Tibial nerve (tissue), 4 donors: ENCODE measurements around the gene JAKMIP1. TPM values are rescaled to one million over a fixed set of nuclear protein-coding genes. Genes with fewer than 3 reads are reported as not detected.

Experiments
- DNase-seq, 2 donors: peaks; one replicate each; pipeline ENCODE4 v3.0.0-alpha.2; 2019; ENCODE audit warnings: low spot score in 2 of 2
- H3K27ac ChIP-seq, 4 donors: fragments of 200-600 bp; sonication (generic) in 3 of 4; one replicate each; pipeline ENCODE4 v1.5.1; 2017 to 2019; ENCODE audit warnings: mild to moderate bottlenecking in 1 of 4
- H3K27me3 ChIP-seq, 2 donors: fragments of 200-600 bp; sonication (generic) in 1 of 2; one replicate each; pipeline versions ENCODE4 v1.5.1 to v1.6.0; 2017 to 2019
- H3K36me3 ChIP-seq, 3 donors: fragments of 200-600 bp; sonication (generic); one replicate each; pipeline ENCODE4 v1.5.1; 2018 to 2019
- H3K4me1 ChIP-seq, 4 donors: fragments of 200-600 bp; sonication (generic) in 3 of 4; one replicate each; pipeline ENCODE4 v1.5.1; 2017 to 2019
- H3K4me3 ChIP-seq, 4 donors: fragments of 200-600 bp; sonication (generic) in 3 of 4; one replicate each; pipeline ENCODE4 v1.5.1; 2017 to 2019; ENCODE audit warnings: mild to moderate bottlenecking in 1 of 4, moderate library complexity in 1 of 4
- H3K9me3 ChIP-seq, 4 donors: fragments of 200-600 bp; sonication (generic) in 3 of 4; one replicate each; pipeline ENCODE4 v1.5.1; 2017 to 2019
- CTCF ChIP-seq, 5 experiments: fragments of 200-600 bp in 3 of 5; fragments of 450-650 bp in 2 of 5; sonication (generic) in 3 of 5; IDR thresholded peaks; one replicate each; pipeline ENCODE4 v1.5.1; 2016 to 2019; ENCODE audit warnings: antibody characterized with exemption in 5 of 5, mild to moderate bottlenecking in 3 of 5, moderate library complexity in 2 of 5
- EP300 ChIP-seq, 2 donors: sonication (generic); formaldehyde crosslinking; IDR thresholded peaks; one replicate each; pipeline ENCODE4 v1.6.1; 2017; ENCODE audit warnings: antibody characterized with exemption in 2 of 2, mild to moderate bottlenecking in 1 of 2
- POLR2A ChIP-seq, 2 donors: fragments of 450-650 bp; IDR thresholded peaks; one replicate each; pipeline ENCODE4 v1.6.1; 2017; ENCODE audit warnings: antibody characterized with exemption in 2 of 2, mild to moderate bottlenecking in 2 of 2, moderate library complexity in 2 of 2
- WGBS, 2 donors: methylation state at CpG; one replicate each; pipeline ENCODE4 v1.1.5; 2018; 5-methylcytosine and 5-hydroxymethylcytosine counted together
- total RNA-seq, 4 donors: library from RNA; depleted of rRNA; stranded (reverse); fragments of >200 nt; gene quantifications; one replicate each; pipeline ENCODE4 v1.1.0, GENCODE V29; 2016

JAKMIP1 gene
- total RNA-seq, 4 donors from 2014 or later = 0.30 to 2.5 (median 1.2) TPM

DNA sequence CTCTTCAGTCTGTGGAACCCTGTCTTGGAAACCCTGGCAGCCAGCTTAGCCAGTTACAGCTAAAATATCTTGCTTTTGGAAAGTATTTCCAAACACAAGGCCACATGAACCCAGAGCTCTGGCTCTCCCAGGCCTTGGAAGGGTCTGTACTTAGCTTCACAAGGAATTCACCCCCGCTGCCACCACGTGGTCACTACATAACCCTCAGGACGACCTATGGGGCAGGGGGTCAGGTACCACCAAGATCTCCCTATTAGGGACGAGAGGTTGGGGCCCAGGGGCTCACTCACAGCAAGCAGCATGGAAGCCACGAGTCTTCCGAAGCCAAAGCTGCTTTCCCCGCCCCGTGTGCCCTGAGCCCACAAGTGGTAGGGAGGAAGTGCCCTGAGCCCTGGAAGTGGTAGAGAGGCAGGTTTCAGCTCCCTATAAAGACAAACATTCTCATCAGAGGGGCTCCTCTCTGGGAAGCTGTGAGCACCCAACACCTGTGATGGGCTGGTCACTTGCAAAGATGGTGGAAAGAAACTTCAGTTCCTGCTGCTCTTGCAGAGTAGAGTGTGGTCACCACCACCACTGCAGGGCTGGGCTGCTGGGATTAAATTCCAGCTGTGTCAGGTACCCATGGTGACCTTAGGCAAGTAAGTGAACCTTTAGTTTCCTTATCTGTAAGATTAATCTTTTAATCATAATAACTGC is 4.7 kb upstream of the JAKMIP1 start:
- H3K36me3 ChIP-seq = no peaks in the 10 kb centered on the region
- TF ChIP-seq EP300 (IDR thresholded peaks at IDR 0.05) = no peak
- TF ChIP-seq POLR2A (IDR thresholded peaks at IDR 0.05) = no peak
- TF ChIP-seq CTCF (IDR thresholded peaks at IDR 0.05) = no peak
- peaks cover 0 to 11% (median 0%) of the 10 kb centered on the region in 4 donors for H3K9me3 ChIP-seq
- DNase-seq = no peak
- H3K27me3 ChIP-seq = peaks cover 0 to 6% of the 10 kb centered on the region in 2 donors
- peaks cover 0 to 9% (median 0%) of the 10 kb centered on the region in 4 donors for H3K4me1 ChIP-seq
- H3K4me3 ChIP-seq = no peak overlapping the region
- WGBS, 2 donors = 52 to 63% methylated on average over 8 of the region's 8 CpGs
- no peak overlapping the region for H3K27ac ChIP-seq

DNA sequence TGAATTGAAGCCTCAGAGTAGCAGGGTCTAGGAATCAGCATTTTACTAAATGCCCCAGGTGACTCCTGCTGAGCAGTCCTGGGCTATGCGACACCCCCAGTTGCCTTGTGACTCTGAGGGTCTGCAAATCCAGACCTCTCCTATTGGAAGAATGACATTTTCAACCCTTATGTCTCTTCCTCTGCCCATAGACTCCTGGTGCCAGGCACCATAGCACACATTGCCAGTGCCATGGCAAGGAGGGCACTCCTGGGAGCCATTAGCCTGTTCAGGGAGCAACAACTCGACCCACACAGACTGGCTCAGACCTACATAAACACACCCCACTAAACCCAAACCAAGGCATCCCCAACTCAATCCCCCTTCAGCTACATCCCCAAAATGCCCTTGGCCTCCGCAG is 3.7 kb upstream of the JAKMIP1 start:
- no peak for TF ChIP-seq CTCF (IDR thresholded peaks at IDR 0.05)
- TF ChIP-seq POLR2A (IDR thresholded peaks at IDR 0.05) = no peak
- TF ChIP-seq EP300 (IDR thresholded peaks at IDR 0.05) = no peak
- Histone ChIP-seq H3K9me3 (peaks cover 0 to 11% (median 0%) of the 10 kb centered on the region in 4 donors), H3K4me1 (peaks cover 0 to 18% (median 2%) of the 10 kb centered on the region in 4 donors), H3K27me3 (peaks cover 0 to 14% of the 10 kb centered on the region in 2 donors), H3K27ac (no peak overlapping the region), H3K4me3 (no peak overlapping the region), H3K36me3 (no peaks in the 10 kb centered on the region)
- 82 to 87% methylated on average over 2 to 3 of the region's 3 CpGs for WGBS, 2 donors
- no peak for DNase-seq

- H3K36me3 ChIP-seq = no peaks in the 10 kb centered on the region
- peaks cover 0 to 26% (median 4%) of the 10 kb centered on the region in 4 donors for H3K4me1 ChIP-seq
- peaks cover 0 to 11% (median 0%) of the 10 kb centered on the region in 4 donors for H3K9me3 ChIP-seq
- DNase-seq = no peak
- H3K27ac ChIP-seq = no peak overlapping the region
- 57 to 71% methylated on average over 7 of the region's 7 CpGs for WGBS, 2 donors
- peaks cover 0 to 37% of the 10 kb centered on the region in 2 donors for H3K27me3 ChIP-seq
- no peak for TF ChIP-seq EP300 (IDR thresholded peaks at IDR 0.05)
- no peak for TF ChIP-seq CTCF (IDR thresholded peaks at IDR 0.05)
- TF ChIP-seq POLR2A (IDR thresholded peaks at IDR 0.05) = no peak
- no peak overlapping the region for H3K4me3 ChIP-seq
Observed at GRCh38 chr4:6201580-6202091, 1.3 kb upstream of the JAKMIP1 start.

DNA sequence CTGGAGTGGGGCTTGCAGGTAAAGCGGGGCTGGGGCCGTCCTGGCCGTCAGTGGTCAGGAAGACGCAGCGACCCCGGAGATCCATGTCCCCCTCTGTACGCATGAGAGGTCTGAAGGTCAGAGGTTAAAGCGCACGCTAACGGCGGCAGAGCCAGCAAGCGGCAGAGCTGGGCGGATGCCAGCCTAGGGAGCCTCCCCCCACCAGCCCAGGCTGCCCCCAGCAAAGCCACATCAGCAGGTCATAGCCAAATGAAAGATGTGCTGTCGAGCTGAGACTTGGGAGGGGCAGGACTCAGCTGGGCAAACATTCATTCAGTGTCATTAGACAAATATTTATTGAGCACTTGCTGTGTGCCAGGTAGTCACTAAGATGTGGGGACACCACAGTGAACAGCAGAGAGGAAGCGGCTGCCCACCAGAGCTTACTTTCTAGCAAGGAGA is 593 bp upstream of the JAKMIP1 start:
- Histone ChIP-seq H3K36me3 (no peaks in the 10 kb centered on the region), H3K27me3 (peaks cover 0 to 43% of the 10 kb centered on the region in 2 donors), H3K4me1 (peaks cover 0 to 26% (median 4%) of the 10 kb centered on the region in 4 donors), H3K4me3 (peak overlapping the region in 2 of 4 donors; percentile 30 to 63), H3K9me3 (peaks cover 0 to 11% (median 0%) of the 10 kb centered on the region in 4 donors), H3K27ac (no peak overlapping the region)
- WGBS, 2 donors = 12 to 100% methylated on average over 1 to 15 of the region's 15 CpGs
- TF ChIP-seq CTCF (IDR thresholded peaks at IDR 0.05) = no peak
- no peak for TF ChIP-seq POLR2A (IDR thresholded peaks at IDR 0.05)
- TF ChIP-seq EP300 (IDR thresholded peaks at IDR 0.05) = no peak
- DNase-seq = no peak

DNA sequence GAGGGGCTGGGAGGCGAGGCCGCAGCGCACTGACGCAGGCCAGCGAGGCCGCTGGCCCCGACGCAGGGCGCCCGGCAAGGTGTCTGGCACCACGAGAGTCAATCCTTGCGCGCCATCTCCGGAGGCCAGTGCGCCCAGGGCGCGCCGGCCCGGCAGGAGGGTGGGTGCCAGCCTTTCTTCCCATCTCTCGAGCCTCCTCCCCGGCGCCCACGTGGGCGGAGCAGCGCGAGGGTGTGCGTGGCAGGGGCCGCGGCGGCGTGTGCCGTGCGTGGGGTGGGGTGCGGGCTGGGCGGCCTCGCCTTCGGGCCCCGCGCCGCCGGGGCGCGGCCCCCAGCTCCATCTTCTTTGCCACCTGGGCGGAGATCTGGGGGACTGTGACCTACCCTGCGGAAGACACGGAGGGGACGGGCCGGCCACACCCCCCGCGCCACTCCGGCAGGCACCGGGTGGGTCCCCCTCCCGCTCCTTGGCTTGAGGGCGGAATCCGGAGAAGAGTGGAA is 877 bp downstream of the JAKMIP1 start:
- H3K27me3 ChIP-seq = peaks cover 0 to 54% of the 10 kb centered on the region in 2 donors
- H3K4me3 ChIP-seq = peak overlapping the region in 3 of 4 donors; percentile 1 to 63 (median 4)
- DNase-seq = no peak
- 0% methylated on average over 8 of the region's 55 CpGs; no CpG with 5 or more reads in 1 of the 2 donors for WGBS, 2 donors
- H3K4me1 ChIP-seq = peaks cover 0 to 26% (median 4%) of the 10 kb centered on the region in 4 donors
- TF ChIP-seq EP300 (IDR thresholded peaks at IDR 0.05) (no peak), POLR2A (IDR thresholded peaks at IDR 0.05) (no peak), CTCF (IDR thresholded peaks at IDR 0.05) (no peak)
- peaks cover 0 to 11% (median 0%) of the 10 kb centered on the region in 4 donors for H3K9me3 ChIP-seq
- no peak overlapping the region for H3K27ac ChIP-seq
- H3K36me3 ChIP-seq = no peaks in the 10 kb centered on the region
